GM19035 (cell line): ENCODE measurements around the gene ZNF746.
A peak's percentile ranks its signal among the peaks of the same experiment; 100 is the strongest.
"Not testable (repeated sequence)": the region's sequence is repeated elsewhere in the genome, so short reads cannot be mapped to it uniquely, and the experiment has no call there.

ENCODE experiments used
- ATAC-seq: cut with Tn5 transposase; IDR thresholded peaks from one replicate; pipeline ENCODE4 v1.9.1; 2021; ENCODE audit not compliant: unreplicated experiment

The ZNF746 gene

GRCh38 chr7:149459540-149460452 is 37.8 kb downstream of the ZNF746 start:
- ATAC-seq = peak; percentile 37

- no peak for ATAC-seq
Measured at GRCh38 chr7:149459201-149459539, 38.4 kb downstream of the ZNF746 start.

- ATAC-seq = no peak
Measured at GRCh38 chr7:149458235-149458634, 39.4 kb downstream of the ZNF746 start.

GRCh38 chr7:149457766-149458165 is 39.8 kb downstream of the ZNF746 start:
- ATAC-seq = no peak

GRCh38 chr7:149456506-149457421 is 40.8 kb downstream of the ZNF746 start:
- ATAC-seq = no peak

- ATAC-seq = no peak
Measured at GRCh38 chr7:149455175-149455950, 42.2 kb downstream of the ZNF746 start.

- ATAC-seq = no peak
Measured at GRCh38 chr7:149454750-149455149, 42.9 kb downstream of the ZNF746 start.

GRCh38 chr7:149454006-149454405 is 43.6 kb downstream of the ZNF746 start:
- ATAC-seq = no peak

GRCh38 chr7:149450821-149451220 is 46.8 kb downstream of the ZNF746 start:
- ATAC-seq = no peak

- ATAC-seq = no peak
Measured at GRCh38 chr7:149449897-149450296, 47.7 kb downstream of the ZNF746 start.

GRCh38 chr7:149448961-149449360 is 48.6 kb downstream of the ZNF746 start:
- no peak for ATAC-seq

- not testable (repeated sequence) for ATAC-seq
Measured at GRCh38 chr7:149446026-149446425, 51.6 kb downstream of the ZNF746 start.

GRCh38 chr7:149444287-149444686 is 53.3 kb downstream of the ZNF746 start:
- ATAC-seq = no peak

GRCh38 chr7:149443523-149443922 is 54.1 kb downstream of the ZNF746 start:
- no peak for ATAC-seq

GRCh38 chr7:149442924-149443323 is 54.7 kb downstream of the ZNF746 start:
- ATAC-seq = no peak

GRCh38 chr7:149440222-149440621 is 57.4 kb downstream of the ZNF746 start:
- no peak for ATAC-seq

GRCh38 chr7:149436358-149436757 is 61.3 kb downstream of the ZNF746 start:
- no peak for ATAC-seq

GRCh38 chr7:149433124-149433523 is 64.5 kb downstream of the ZNF746 start:
- ATAC-seq = no peak

- ATAC-seq = no peak
Measured at GRCh38 chr7:149432121-149432691, 65.4 kb downstream of the ZNF746 start.

- no peak for ATAC-seq
Measured at GRCh38 chr7:149431486-149432120, 66.0 kb downstream of the ZNF746 start.
